Ishikawa (cell line): ENCODE results near the gene AHCYL2.

Experiments used
- CEBPB ChIP-seq: IDR thresholded peaks from 2 replicates; pipeline ENCODE4 v1.6.1; 2012
- CREB1 ChIP-seq: IDR thresholded peaks from 2 replicates; pipeline ENCODE4 v1.6.1; 2012; ENCODE audit warnings: low read depth
- EGR1 ChIP-seq: IDR thresholded peaks from 2 replicates; pipeline ENCODE4 v1.6.1; 2012
- EP300 ChIP-seq: IDR thresholded peaks from 2 replicates; pipeline ENCODE4 v1.6.1; 2012; ENCODE audit warnings: borderline replicate concordance
- FOXM1 ChIP-seq: IDR thresholded peaks from 2 replicates; pipeline ENCODE4 v1.6.1; 2012; ENCODE audit warnings: low read depth, borderline replicate concordance
- MAX ChIP-seq: IDR thresholded peaks from 2 replicates; pipeline ENCODE4 v1.6.1; 2012
- NFIC ChIP-seq: IDR thresholded peaks from 2 replicates; pipeline ENCODE4 v1.6.1; 2012
- RAD21 ChIP-seq: IDR thresholded peaks from 2 replicates; pipeline ENCODE4 v1.6.1; 2012; ENCODE audit warnings: low read depth
- REST ChIP-seq: IDR thresholded peaks from 2 replicates; pipeline ENCODE4 v1.6.1; 2012; ENCODE audit warnings: low read depth, mild to moderate bottlenecking
- TAF1 ChIP-seq: IDR thresholded peaks from 2 replicates; pipeline ENCODE4 v1.6.1; 2012; ENCODE audit warnings: low read depth, mild to moderate bottlenecking
- TCF12 ChIP-seq: IDR thresholded peaks from 2 replicates; pipeline ENCODE4 v1.6.1; 2012; ENCODE audit warnings: low read depth
- TEAD4 ChIP-seq: IDR thresholded peaks from 2 replicates; pipeline ENCODE4 v1.6.1; 2012
- USF1 ChIP-seq: IDR thresholded peaks from 2 replicates; pipeline ENCODE4 v1.6.1; 2012
- YY1 ChIP-seq: IDR thresholded peaks from 2 replicates; pipeline ENCODE4 v1.6.1; 2012; ENCODE audit warnings: low read depth
- ZBTB7A ChIP-seq: IDR thresholded peaks from 2 replicates; pipeline ENCODE4 v1.6.1; 2012; ENCODE audit warnings: low read depth

Gene AHCYL2

DNA sequence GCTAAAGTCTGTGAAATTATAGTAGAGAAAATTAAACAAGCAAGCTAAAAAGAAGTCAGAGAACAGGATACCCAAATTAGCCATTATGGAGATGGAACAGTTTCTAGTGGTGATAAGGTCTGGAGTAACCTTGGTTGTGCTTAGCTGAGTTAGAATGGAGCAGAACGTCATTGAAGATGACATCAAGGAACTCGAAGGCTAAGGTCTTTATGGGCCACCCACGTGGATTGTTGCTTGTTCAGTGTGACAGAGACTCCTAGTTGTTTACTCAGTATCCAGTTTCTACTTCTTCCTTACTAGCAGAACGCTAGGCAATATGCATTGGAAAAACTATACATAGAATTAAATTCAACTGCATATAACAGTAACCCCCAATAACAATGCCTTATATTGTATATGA is 39.7 kb downstream of the AHCYL2 start:
- no peak for TF ChIP-seq RAD21
- TF ChIP-seq TCF12, result no peak
- TF ChIP-seq EP300, result no peak

- TF ChIP-seq MAX, result no peak
- TF ChIP-seq FOXM1, result no peak
Observed at GRCh38 chr7:129265328-129265727, 40.5 kb downstream of the AHCYL2 start.

DNA sequence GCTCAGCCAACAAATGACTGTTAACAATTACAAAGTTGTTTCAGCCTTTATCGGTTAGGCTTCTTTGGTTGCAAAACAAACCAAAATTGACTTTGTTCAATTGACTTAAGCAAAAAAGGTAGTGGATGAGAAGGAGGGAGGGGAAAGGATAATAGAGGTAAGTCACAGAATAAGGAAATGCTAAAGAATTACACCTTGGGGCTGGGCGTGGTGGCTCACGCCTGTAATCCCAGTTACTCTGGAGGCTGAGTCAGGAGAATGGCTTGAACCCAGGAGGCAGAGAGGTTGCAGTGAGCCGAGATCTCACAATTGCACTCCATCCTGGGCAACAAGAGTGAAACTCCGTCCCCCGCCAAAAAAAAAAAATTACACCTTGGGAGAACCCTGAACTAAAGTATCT is 41.4 kb downstream of the AHCYL2 start:
- TF ChIP-seq ZBTB7A (no peak), CREB1 (no peak), MAX (no peak), RAD21 (no peak), TEAD4 (no peak), REST (no peak), NFIC (no peak), YY1 (no peak), TAF1 (no peak), CEBPB (no peak), USF1 (no peak), FOXM1 (no peak), TCF12 (no peak), EGR1 (no peak), EP300 (no peak)

GRCh38 chr7:129270077-129270476 is 45.2 kb downstream of the AHCYL2 start:
- no peak for TF ChIP-seq ZBTB7A
- TF ChIP-seq EP300, result no peak
- no peak for TF ChIP-seq TEAD4
- no peak for TF ChIP-seq FOXM1
- no peak for TF ChIP-seq REST
- no peak for TF ChIP-seq MAX
- no peak for TF ChIP-seq TCF12
- TF ChIP-seq USF1, result no peak

- TF ChIP-seq USF1 (no peak), EP300 (no peak), EGR1 (no peak), RAD21 (peak; percentile 67), CREB1 (no peak), CEBPB (no peak), YY1 (peak; percentile 87), NFIC (no peak), TEAD4 (no peak), TCF12 (no peak), FOXM1 (no peak), MAX (no peak), ZBTB7A (no peak), REST (no peak), TAF1 (no peak)
Observed at GRCh38 chr7:129271500-129272355, 46.9 kb downstream of the AHCYL2 start.
